Hematopoietic multipotent progenitor cell (in vitro differentiated cells): Measurements from ENCODE around the gene RNLS. TPM values are rescaled to one million over a fixed set of nuclear protein-coding genes. Genes with fewer than 3 reads are reported as not detected.
"Not testable (repeated sequence)": the region's sequence is repeated elsewhere in the genome, so short reads cannot be mapped to it uniquely, and the experiment has no call there.

ENCODE experiments used
- DNase-seq, 3 donors: peaks; one replicate each; pipeline ENCODE4 v3.0.0-alpha.2; 2011 to 2015; ENCODE audit warnings: low read depth in 2 of 3, low spot score in 2 of 3
- total RNA-seq: library from RNA; depleted of rRNA; stranded (reverse); fragments of >200 nt; gene quantifications from one replicate; pipeline ENCODE4 v1.2.3, GENCODE V29; 2012

RNLS gene
- total RNA-seq, 1 donor = 8.6 TPM

GRCh38 chr10:88361494-88361893 lies 221.6 kb downstream of the RNLS start:
- no peak for DNase-seq

- not testable (repeated sequence) for DNase-seq
These were observed 227.4 kb downstream of the RNLS start for GRCh38 chr10:88355750-88356149.

GRCh38 chr10:88347597-88348304 lies 235.4 kb downstream of the RNLS start:
- no peak for DNase-seq

GRCh38 chr10:88347022-88347421 lies 236.1 kb downstream of the RNLS start:
- no peak for DNase-seq

- DNase-seq = no peak
These were observed 236.8 kb downstream of the RNLS start for GRCh38 chr10:88346144-88346977.

- DNase-seq = no peak
These were observed 239.2 kb downstream of the RNLS start for GRCh38 chr10:88343761-88344484.

GRCh38 chr10:88342733-88343310 lies 240.3 kb downstream of the RNLS start:
- DNase-seq = no peak

- DNase-seq = no peak
These were observed 246.0 kb downstream of the RNLS start for GRCh38 chr10:88337134-88337533.

- no peak for DNase-seq
These were observed 246.8 kb downstream of the RNLS start for GRCh38 chr10:88336334-88336733.

- DNase-seq = peak in 1 of 3 donors; percentile 57
These were observed 249.9 kb downstream of the RNLS start for GRCh38 chr10:88333248-88333630.

GRCh38 chr10:88332503-88333247 lies 250.4 kb downstream of the RNLS start:
- peak in 1 of 3 donors; percentile 15 for DNase-seq

- peak in 2 of 3 donors; percentile 40 to 87 for DNase-seq
These were observed 252.9 kb downstream of the RNLS start for GRCh38 chr10:88330174-88330573.

GRCh38 chr10:88322324-88323063 lies 260.6 kb downstream of the RNLS start:
- no peak for DNase-seq

GRCh38 chr10:88319960-88320517 lies 263.1 kb downstream of the RNLS start:
- no peak for DNase-seq

- peak in 1 of 3 donors; percentile 11 for DNase-seq
These were observed 264.3 kb downstream of the RNLS start for GRCh38 chr10:88318803-88319202.

GRCh38 chr10:88317099-88317498 lies 266.0 kb downstream of the RNLS start:
- no peak for DNase-seq

- no peak for DNase-seq
These were observed 266.7 kb downstream of the RNLS start for GRCh38 chr10:88316292-88316861.

GRCh38 chr10:88315755-88316154 lies 267.4 kb downstream of the RNLS start:
- no peak for DNase-seq

- DNase-seq = no peak
These were observed 268.8 kb downstream of the RNLS start for GRCh38 chr10:88314362-88314761.
